ENCODE measurements around the gene TMEM243.
"Not testable (repeated sequence)": the region's sequence is repeated elsewhere in the genome, so short reads cannot be mapped to it uniquely, and the experiment has no call there.

TMEM243 gene

GRCh38 chr7:87219545-87220025 lies at the start of gene TMEM243:
Gene TMEM243, minus strand, starts transcription at chr7:87219732. Its CDS starts 229 bp downstream, at chr7:87219503.
- peak; percentile 39 for DNase-seq

- no peak for DNase-seq
Observed at GRCh38 chr7:87267239-87267900, 47.8 kb upstream of the TMEM243 start.

- DNase-seq = no peak
Observed at GRCh38 chr7:87263537-87263936, 44.0 kb upstream of the TMEM243 start.

- DNase-seq = peak; percentile 56
Observed at GRCh38 chr7:87253589-87254087, 34.1 kb upstream of the TMEM243 start.

- DNase-seq = not testable (repeated sequence)
Observed at GRCh38 chr7:87245671-87246070, 26.1 kb upstream of the TMEM243 start.

- not testable (repeated sequence) for DNase-seq
Observed at GRCh38 chr7:87238464-87239051, 19.0 kb upstream of the TMEM243 start.

GRCh38 chr7:87234949-87235348 lies 15.4 kb upstream of the TMEM243 start:
- DNase-seq = peak; percentile 21

- no peak for DNase-seq
Observed at GRCh38 chr7:87231711-87232110, 12.2 kb upstream of the TMEM243 start.

- DNase-seq = no peak
Observed at GRCh38 chr7:87231258-87231657, 11.7 kb upstream of the TMEM243 start.

GRCh38 chr7:87226495-87226894 lies 7.0 kb upstream of the TMEM243 start:
- DNase-seq = no peak

- no peak for DNase-seq
Observed at GRCh38 chr7:87225696-87226095, 6.2 kb upstream of the TMEM243 start.

- no peak for DNase-seq
Observed at GRCh38 chr7:87223666-87224065, 4.1 kb upstream of the TMEM243 start.

GRCh38 chr7:87220734-87221215 lies 1.2 kb upstream of the TMEM243 start:
- no peak for DNase-seq

- DNase-seq = peak; percentile 52
Observed at GRCh38 chr7:87220026-87220733, 648 bp upstream of the TMEM243 start.

GRCh38 chr7:87218796-87219544 lies 562 bp downstream of the TMEM243 start:
- DNase-seq = peak; percentile 14

- no peak for DNase-seq
Observed at GRCh38 chr7:87217983-87218653, 1.4 kb downstream of the TMEM243 start.

- DNase-seq = no peak
Observed at GRCh38 chr7:87216701-87217508, 2.6 kb downstream of the TMEM243 start.

GRCh38 chr7:87215046-87215445 lies 4.5 kb downstream of the TMEM243 start:
- no peak for DNase-seq

- no peak for DNase-seq
Observed at GRCh38 chr7:87213811-87214210, 5.7 kb downstream of the TMEM243 start.

- no peak for DNase-seq
Observed at GRCh38 chr7:87213252-87213651, 6.3 kb downstream of the TMEM243 start.

GRCh38 chr7:87212498-87212897 lies 7.0 kb downstream of the TMEM243 start:
- DNase-seq = no peak
